Activated T-helper 2 cell treated with anti-CD3 and anti-CD28 coated beads, Interferon-gamma antibody, Interleukin-2, Interleukin-4, amounts not matched to agents 10 μg/mL and 5 μg/mL and 100 μg/mL, durations not matched to agents 14 hours and 24 hours and 36 hours (primary cell): ENCODE results near the gene RCVRN. TPM values are rescaled to one million over a fixed set of nuclear protein-coding genes. Genes with fewer than 3 reads are reported as not detected.

Source experiments
- DNase-seq: peaks from one replicate; pipeline ENCODE4 v3.0.0; 2021; ENCODE audit warnings: low spot score
- H3K27ac Mint-ChIP-seq: one replicate; pipeline ENCODE4 v1.8.0; 2021; ENCODE audit warnings: mixed read lengths
- H3K27me3 Mint-ChIP-seq: one replicate; pipeline ENCODE4 v1.8.0; 2021; ENCODE audit warnings: low read depth, mixed read lengths
- H3K36me3 Mint-ChIP-seq: one replicate; pipeline ENCODE4 v1.8.0; 2021; ENCODE audit warnings: low read depth, mixed read lengths
- H3K4me1 Mint-ChIP-seq: one replicate; pipeline ENCODE4 v1.8.0; 2021; ENCODE audit warnings: low read depth, mixed read lengths
- H3K4me3 Mint-ChIP-seq: one replicate; pipeline ENCODE4 v1.8.0; 2021; ENCODE audit warnings: low read depth, mild to moderate bottlenecking, moderate library complexity, mixed read lengths
- H3K9me3 Mint-ChIP-seq: one replicate; pipeline ENCODE4 v1.8.0; 2021; ENCODE audit warnings: mixed read lengths
- intact Hi-C: fragments of 100-400 bp; cut with micrococcal nuclease; formaldehyde crosslinking; loops from one replicate; pipeline ENCODE4 v1.15.1; 2023
- total RNA-seq: library from RNA; stranded (reverse); gene quantifications from 2 replicates; pipeline ENCODE4 v1.2.3, GENCODE V29; 2022

RCVRN gene
- total RNA-seq, 1 donor from 2014 or later, result not detected

DNA sequence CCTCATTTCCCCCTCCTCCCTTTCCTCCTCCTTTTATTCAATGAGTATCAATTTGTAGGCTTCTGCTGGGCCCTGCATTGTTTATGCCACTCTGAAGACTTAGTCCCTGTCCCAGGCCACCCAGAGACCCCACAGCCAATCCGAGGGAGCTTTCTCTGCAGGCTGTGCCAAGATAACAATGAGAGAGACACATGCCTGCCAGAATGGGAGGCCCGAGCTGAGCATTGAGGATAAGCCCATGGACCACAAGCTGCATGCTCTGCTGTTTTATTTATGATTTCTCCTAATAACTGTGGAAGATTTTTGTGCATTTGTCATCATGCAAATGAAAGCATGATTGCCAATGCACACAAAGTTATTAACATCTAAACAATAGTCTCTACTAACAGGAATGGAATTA is 3.0 kb downstream of the RCVRN start:
- Mint-ChIP-seq H3K9me3 (no peaks in the 10 kb centered on the region), H3K27ac (no peak overlapping the region), H3K4me1 (no peaks in the 10 kb centered on the region), H3K4me3 (no peak overlapping the region), H3K27me3 (no peaks in the 10 kb centered on the region), H3K36me3 (no peaks in the 10 kb centered on the region)
- no peak for DNase-seq
- intact Hi-C loops, result no loop called here

DNA sequence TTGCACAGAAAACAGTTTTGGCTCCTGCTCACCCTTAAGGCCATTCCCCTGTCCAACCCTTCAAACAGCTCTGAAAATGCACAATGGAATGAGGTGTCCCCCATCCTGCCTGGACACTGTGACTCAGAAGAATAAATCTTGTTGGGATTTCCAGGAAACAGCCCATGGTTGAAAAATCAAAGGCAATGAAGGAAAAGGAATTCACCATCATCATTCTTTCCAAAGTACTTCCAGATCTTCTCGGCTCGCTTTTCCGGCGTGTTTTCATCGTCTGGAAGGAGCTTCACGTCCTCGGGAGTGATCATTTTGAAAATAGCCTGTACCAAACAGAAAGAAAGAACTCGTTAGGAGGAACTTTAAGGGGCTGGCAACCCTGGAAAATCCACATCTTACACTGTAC is 4.3 kb downstream of the RCVRN start:
- Mint-ChIP-seq H3K4me1 (no peaks in the 10 kb centered on the region), H3K36me3 (no peaks in the 10 kb centered on the region), H3K9me3 (no peaks in the 10 kb centered on the region), H3K27me3 (no peaks in the 10 kb centered on the region), H3K4me3 (no peak overlapping the region), H3K27ac (no peak overlapping the region)
- intact Hi-C loops, result no loop called here
- DNase-seq, result no peak

DNA sequence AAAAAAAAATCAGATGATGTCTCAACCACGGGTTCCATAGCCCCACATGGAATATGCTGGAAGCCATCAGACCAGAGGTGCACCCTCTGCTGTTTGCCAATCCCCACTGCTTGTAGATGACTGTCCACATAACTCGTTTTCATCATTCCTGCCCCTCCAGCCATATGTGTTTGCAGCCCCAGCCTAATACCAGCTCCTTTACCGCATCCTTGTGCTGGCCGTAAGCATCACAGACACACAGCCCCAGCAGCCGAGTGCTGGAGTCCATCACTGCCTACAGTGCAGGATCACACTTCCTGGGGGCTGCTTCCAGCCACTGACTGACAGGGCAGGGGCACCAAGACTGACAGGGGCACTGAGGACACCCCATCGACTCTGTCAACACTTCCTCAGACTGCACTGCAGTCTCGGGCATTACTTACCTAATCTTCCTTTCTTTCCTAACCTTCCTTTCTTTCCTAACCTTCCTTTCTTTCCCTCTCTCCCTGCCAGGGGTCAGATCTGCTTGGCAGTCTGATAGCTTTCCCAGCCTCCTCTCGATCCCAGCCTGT is 5.0 kb downstream of the RCVRN start:
- Mint-ChIP-seq H3K27ac (no peak overlapping the region), H3K4me1 (no peaks in the 10 kb centered on the region), H3K9me3 (no peaks in the 10 kb centered on the region), H3K4me3 (no peak overlapping the region), H3K36me3 (no peaks in the 10 kb centered on the region), H3K27me3 (no peaks in the 10 kb centered on the region)
- DNase-seq, result no peak
- intact Hi-C loops, result no loop called here

DNA sequence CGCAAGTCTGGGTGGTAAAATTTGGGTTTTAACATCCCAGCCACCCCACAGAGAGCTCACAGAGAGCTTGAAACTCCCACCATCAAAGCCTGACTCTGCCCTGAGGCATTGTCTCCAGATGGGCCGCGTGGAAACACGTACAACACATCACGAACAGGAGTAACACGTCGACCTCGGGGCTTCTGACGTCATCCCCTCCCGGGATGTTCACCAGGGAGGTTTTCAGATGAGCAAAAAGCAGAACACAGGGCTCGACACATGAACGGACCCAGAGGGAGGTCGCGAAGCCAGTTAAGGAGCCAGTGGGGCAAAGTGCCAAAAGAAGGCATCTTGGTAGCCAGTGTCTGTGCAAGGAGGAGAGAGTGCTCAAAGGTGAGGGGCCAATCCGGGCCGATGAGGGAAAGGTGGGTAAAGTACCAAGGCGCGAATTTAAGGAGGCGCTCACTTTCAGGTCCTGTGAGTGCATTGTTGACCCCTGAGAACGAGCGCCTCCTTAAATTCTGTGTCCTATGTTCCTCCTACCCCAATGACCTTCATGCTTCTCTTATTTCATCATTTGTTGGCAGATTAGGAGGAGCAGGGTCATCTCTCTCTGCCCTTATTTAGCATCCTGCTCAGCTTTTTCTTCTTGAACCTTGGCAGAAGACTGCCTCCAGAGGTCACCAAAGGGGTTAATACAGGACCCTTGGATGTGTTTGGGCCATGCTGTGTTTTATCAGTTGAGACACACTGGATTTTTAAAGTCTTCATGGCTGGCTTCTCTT is 5.6 kb downstream of the RCVRN start:
- Mint-ChIP-seq H3K36me3 (no peaks in the 10 kb centered on the region), H3K4me1 (no peaks in the 10 kb centered on the region), H3K27ac (no peak overlapping the region), H3K27me3 (no peaks in the 10 kb centered on the region), H3K4me3 (no peak overlapping the region), H3K9me3 (no peaks in the 10 kb centered on the region)
- intact Hi-C loops, result no loop called here
- DNase-seq, result no peak

DNA sequence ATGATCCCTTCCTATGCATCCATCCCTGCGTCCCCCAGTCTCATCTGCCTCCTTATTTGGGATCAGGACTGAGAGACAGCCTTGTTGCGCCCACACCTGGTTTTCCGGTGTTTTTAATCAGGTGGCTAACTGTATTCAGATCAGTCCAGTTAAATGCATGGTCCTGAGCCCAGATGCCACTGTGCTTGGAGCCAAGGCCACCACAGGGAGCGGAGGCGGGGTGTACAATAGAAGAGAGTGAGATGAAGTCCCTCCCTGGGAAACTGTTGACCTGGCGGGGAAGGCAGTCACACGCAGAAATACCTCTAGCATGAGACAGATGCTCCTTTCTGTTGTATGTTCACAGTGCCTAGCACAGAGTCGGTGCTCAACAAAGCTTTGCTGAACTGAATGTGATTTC is 6.3 kb downstream of the RCVRN start:
- Mint-ChIP-seq H3K36me3 (no peaks in the 10 kb centered on the region), H3K4me3 (no peak overlapping the region), H3K9me3 (no peaks in the 10 kb centered on the region), H3K4me1 (no peaks in the 10 kb centered on the region), H3K27ac (no peak overlapping the region), H3K27me3 (no peaks in the 10 kb centered on the region)
- intact Hi-C loops, result no loop called here
- DNase-seq, result no peak

DNA sequence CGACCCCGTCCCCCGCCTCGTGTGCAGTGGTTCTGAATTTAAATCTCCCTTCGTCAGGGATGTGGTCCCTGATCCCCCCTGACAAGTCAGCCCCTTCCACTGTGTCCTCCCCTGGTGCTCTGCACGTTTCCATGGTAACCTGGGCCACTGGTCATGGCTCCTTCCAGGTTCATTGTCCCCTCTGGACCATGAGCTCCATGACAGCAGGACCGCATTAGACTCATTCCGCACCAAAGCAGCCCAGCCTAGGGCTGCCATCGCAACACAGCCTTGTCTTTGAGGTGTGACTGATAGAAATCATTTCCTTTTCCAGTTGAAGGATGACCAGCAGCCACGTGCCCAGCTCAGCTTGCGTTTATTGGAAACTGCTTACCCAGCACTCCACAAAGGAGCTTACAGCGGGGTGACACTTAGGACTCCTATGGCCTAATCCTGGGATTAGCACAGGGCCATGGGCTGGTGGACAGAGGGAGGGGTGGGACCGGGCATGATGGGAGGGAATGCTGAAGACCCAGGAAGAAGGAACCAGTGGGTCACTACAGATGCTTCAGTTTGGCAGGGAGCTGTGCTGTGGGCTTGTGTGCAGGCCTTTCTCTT is 7.6 kb downstream of the RCVRN start:
- Mint-ChIP-seq H3K4me3 (no peak overlapping the region), H3K4me1 (no peaks in the 10 kb centered on the region), H3K36me3 (no peaks in the 10 kb centered on the region), H3K27me3 (no peaks in the 10 kb centered on the region), H3K27ac (no peak overlapping the region), H3K9me3 (no peaks in the 10 kb centered on the region)
- no peak for DNase-seq
- intact Hi-C loops, result no loop called here

DNA sequence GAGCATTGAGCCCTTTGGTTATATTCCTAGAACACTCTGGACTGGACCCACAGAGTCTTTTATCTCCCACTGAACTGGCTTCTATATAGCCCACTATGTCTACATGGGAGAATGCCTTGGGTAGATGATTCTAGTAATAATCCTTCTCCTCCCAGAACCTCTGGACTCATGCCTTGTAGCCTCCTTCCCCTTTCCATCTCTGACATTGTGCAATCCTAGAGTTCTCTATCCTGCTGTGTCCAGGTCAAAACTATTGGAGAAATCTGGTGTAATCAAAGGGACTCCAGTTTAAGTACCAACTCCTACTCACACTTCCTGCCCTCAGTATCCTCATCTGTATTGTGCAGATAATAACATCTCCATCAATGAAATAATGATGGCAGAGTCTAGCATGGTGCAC is 9.1 kb downstream of the RCVRN start:
- no peaks in the 10 kb centered on the region for H3K36me3 Mint-ChIP-seq
- intact Hi-C loops, result no loop called here
- H3K4me1 Mint-ChIP-seq, result no peaks in the 10 kb centered on the region
- no peaks in the 10 kb centered on the region for H3K9me3 Mint-ChIP-seq
- H3K27ac Mint-ChIP-seq, result no peak overlapping the region
- no peaks in the 10 kb centered on the region for H3K27me3 Mint-ChIP-seq
- no peak for DNase-seq
- H3K4me3 Mint-ChIP-seq, result no peak overlapping the region

DNA sequence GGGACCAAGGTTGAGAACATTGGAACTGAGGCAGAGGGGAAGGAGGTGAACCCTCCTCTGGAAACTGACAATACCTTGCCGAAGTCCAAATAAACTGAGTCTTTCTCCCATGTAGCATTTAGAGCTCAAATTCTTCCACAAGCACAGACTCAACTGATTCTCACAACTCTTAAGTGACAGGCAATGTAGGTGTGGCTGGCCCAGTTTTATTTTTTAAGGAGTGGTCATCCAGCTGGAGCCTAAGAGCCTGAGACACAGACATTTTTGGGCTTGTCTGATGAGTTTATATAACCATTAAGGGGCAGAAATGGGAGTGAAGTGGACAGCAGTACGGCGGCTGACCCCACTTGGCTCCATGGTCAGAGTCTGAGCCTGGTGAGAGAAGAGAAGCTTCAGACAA is 10.8 kb downstream of the RCVRN start:
- H3K27me3 Mint-ChIP-seq, result no peaks in the 10 kb centered on the region
- no peak overlapping the region for H3K4me3 Mint-ChIP-seq
- no peaks in the 10 kb centered on the region for H3K36me3 Mint-ChIP-seq
- no peak overlapping the region for H3K27ac Mint-ChIP-seq
- no peak for DNase-seq
- no peaks in the 10 kb centered on the region for H3K4me1 Mint-ChIP-seq
- intact Hi-C loops, result no loop called here
- H3K9me3 Mint-ChIP-seq, result no peaks in the 10 kb centered on the region

DNA sequence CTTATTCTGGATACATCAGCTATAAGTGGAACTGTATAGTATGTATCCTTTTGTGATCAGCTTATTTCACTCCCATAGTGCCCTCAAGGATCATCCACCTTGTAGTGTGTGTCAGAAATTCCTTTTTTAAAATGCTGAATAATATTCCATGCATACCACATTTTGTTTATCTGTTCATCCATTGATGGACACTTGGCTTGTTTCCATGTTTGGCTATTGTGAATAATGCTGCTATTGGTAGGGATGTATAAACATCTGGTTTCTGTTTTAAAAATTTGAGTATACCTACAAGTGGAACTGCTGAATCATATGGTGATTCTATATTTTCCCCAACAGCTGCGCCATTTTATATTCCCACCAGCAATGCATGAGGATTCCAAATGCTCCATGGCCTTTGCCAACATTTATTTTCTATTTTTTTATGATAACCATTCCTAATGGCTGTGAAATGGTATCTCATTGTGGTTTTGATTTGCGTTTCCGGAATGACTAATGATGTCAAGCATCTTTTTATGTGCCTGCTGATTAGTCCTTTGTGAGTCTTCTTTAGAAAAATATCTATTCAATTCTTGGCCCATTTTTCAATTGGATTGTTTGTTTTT is 11.6 kb downstream of the RCVRN start:
- H3K9me3 Mint-ChIP-seq, result no peaks in the 10 kb centered on the region
- intact Hi-C loops, result no loop called here

DNA sequence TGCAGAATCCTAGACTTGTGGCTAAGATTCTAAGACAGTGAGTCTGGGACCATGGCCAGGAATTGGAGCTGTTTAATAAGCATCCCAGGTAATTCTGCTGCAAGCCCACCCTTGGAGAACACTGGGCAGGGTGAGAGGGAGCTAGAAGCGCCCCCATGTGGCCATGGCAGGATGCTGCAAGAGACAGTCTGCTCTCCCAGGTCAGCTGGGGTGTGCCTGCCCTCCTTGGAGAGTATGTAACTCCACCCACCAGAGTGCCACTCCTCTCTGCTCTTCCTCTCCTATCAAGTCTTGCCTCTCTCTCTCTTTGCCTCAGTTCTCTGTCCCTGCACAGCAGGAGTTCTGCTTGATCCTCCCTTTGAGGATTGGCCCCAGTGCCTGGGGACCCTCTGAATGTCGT is 14.9 kb downstream of the RCVRN start:
- Mint-ChIP-seq H3K27me3 (no peaks in the 10 kb centered on the region), H3K4me3 (no peak overlapping the region), H3K36me3 (no peaks in the 10 kb centered on the region), H3K4me1 (no peaks in the 10 kb centered on the region), H3K9me3 (no peaks in the 10 kb centered on the region), H3K27ac (no peak overlapping the region)
- DNase-seq, result no peak
- intact Hi-C loops, result no loop called here

More for the DNA sequence above, 11.6 kb downstream of the RCVRN start:
- no peak for DNase-seq
- H3K27ac Mint-ChIP-seq, result no peak overlapping the region
- H3K4me3 Mint-ChIP-seq, result no peak overlapping the region
- H3K36me3 Mint-ChIP-seq, result no peaks in the 10 kb centered on the region
- H3K4me1 Mint-ChIP-seq, result no peaks in the 10 kb centered on the region
- H3K27me3 Mint-ChIP-seq, result no peaks in the 10 kb centered on the region

DNA sequence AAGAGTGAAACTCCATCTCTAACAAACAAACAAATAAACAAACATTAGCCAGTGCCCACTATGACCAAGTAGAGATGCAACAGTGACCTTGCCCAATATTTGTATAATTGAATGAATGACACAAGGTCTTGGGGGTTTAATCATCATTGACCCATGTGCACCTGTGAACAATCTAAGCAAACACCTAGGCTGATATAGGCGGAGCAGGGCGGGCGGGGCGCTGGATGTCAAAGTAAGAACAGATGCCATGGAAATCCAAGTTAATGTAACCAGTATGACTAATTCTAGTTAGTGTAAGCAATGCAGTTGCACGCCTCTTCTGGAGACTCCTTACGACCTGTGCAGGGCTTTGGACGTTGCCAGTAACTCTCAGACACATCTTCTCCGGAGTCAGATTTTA is 17.6 kb downstream of the RCVRN start:
- no peaks in the 10 kb centered on the region for H3K36me3 Mint-ChIP-seq
- no peak overlapping the region for H3K27ac Mint-ChIP-seq
- no peaks in the 10 kb centered on the region for H3K4me1 Mint-ChIP-seq
- DNase-seq, result no peak
- peaks cover 18% of the 10 kb centered on the region for H3K9me3 Mint-ChIP-seq
- no peak overlapping the region for H3K4me3 Mint-ChIP-seq
- intact Hi-C loops, result no loop called here
- no peaks in the 10 kb centered on the region for H3K27me3 Mint-ChIP-seq

DNA sequence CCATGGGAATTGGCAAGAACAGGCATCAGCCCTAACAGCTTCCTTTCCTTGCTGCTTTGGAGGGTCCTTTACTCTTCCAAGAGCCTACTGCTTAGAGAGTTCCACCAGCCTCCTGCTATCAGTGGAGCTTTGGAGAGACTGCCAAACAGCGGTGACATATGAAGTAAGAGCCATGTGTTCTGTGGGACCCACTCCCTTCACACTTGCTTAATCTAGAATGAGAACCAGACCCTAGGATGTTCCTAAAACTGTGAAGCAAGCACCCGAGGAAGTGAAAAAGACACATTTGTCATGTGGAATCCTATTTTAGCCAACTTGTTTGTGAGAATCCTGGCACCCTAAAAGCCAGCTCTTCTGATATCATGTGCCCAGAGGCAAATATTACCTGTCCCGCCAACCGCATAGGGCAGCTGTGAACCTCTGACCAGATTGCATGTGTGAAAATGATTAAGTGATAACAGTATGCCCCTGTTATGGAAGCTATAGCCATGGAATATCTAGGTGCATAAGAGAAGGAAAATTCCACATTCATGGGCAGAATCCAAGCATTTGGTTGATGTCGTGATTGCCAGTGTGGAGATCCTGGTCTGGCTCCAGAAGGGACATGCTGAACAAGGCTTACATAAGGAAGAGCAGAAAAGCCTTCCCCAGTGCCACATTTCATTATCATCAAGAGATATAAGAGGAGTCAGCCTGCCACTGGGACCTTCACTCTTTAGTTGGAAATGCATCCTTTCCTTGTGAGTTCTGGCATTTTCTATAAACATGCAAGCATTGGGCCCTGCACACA is 18.7 kb downstream of the RCVRN start:
- intact Hi-C loops, result no loop called here
- Mint-ChIP-seq H3K27ac (no peak overlapping the region), H3K27me3 (no peaks in the 10 kb centered on the region), H3K9me3 (peaks cover 27% of the 10 kb centered on the region), H3K4me3 (no peak overlapping the region), H3K36me3 (no peaks in the 10 kb centered on the region), H3K4me1 (no peaks in the 10 kb centered on the region)
- no peak for DNase-seq

DNA sequence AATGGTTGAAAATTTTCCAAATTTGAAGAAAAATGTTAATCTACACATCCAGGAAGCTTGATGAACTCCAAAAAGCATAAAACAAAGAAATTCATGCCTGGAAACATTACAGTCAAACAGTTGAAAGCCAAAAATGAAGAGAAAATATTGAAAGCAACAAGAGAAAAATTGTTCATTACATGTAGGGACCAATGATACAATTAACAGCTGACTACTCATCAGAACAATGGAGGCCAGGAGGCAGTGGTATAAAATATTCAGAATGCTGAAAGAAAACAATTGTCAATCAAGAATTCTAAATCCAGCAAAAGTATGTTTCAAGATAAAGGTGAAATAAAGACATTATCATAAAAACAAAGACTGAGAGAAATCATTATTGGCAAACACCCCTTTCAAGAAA is 21.6 kb downstream of the RCVRN start:
- Mint-ChIP-seq H3K4me3 (no peak overlapping the region), H3K27ac (no peak overlapping the region), H3K27me3 (no peaks in the 10 kb centered on the region), H3K36me3 (no peaks in the 10 kb centered on the region), H3K9me3 (peaks cover 27% of the 10 kb centered on the region), H3K4me1 (no peaks in the 10 kb centered on the region)
- DNase-seq, result no peak
- intact Hi-C loops, result no loop called here
